ENCODE data around the gene GLCCI1. TPM values are rescaled to one million over a fixed set of nuclear protein-coding genes. Genes with fewer than 3 reads are reported as not detected.

Gene GLCCI1
- total and polyA plus RNA-seq, 2 donors: 20.4 to 29.0 TPM

GRCh38 chr7:7967886-7968543, 581 bp upstream of the GLCCI1 start:
- H3K27ac ChIP-seq (ENCODE audit: low read depth in 1 of 2, low read length in 1 of 2): peak overlapping the region; percentile 98 to 99
- H3K9me3 ChIP-seq (ENCODE audit: control insufficient read depth in 2 of 2, insufficient read depth in 1 of 2, low read length in 1 of 2): no peaks in the 10 kb centered on the region
- no peak for DNase-seq (ENCODE audit: low read depth in 6 of 9, low spot score in 9 of 9)
- H3K27me3 ChIP-seq (ENCODE audit: control insufficient read depth in 2 of 2, insufficient read depth in 1 of 2, low read length in 1 of 2): no peaks in the 10 kb centered on the region
- peak overlapping the region; percentile 68 to 82 for H3K4me3 ChIP-seq (ENCODE audit: low read length in 2 of 2)
- WGBS: 5% methylated on average over 14 of the region's 14 CpGs
- H3K4me1 ChIP-seq (ENCODE audit: control insufficient read depth in 2 of 2, insufficient read depth in 2 of 2, low read length in 2 of 2): peaks cover 24 to 33% of the 10 kb centered on the region in 2 donors
- no peaks in the 10 kb centered on the region for H3K36me3 ChIP-seq (ENCODE audit: control insufficient read depth in 2 of 2, insufficient read depth in 2 of 2, low read length in 1 of 2)

- DNase-seq (ENCODE audit: low read depth in 6 of 9, low spot score in 9 of 9): peak in 6 of 9 donors; percentile 49 to 84 (median 60)
- H3K4me1 ChIP-seq (ENCODE audit: control insufficient read depth in 2 of 2, insufficient read depth in 2 of 2, low read length in 2 of 2): peaks cover 25 to 31% of the 10 kb centered on the region in 2 donors
Observed at GRCh38 chr7:7969306-7970236, 975 bp downstream of the GLCCI1 start.

GRCh38 chr7:7970237-7970530, 1.6 kb downstream of the GLCCI1 start:
- Histone ChIP-seq H3K27ac (ENCODE audit: low read depth in 1 of 2, low read length in 1 of 2) (peak overlapping the region; percentile 94 to 97), H3K9me3 (ENCODE audit: control insufficient read depth in 2 of 2, insufficient read depth in 1 of 2, low read length in 1 of 2) (no peaks in the 10 kb centered on the region), H3K4me1 (ENCODE audit: control insufficient read depth in 2 of 2, insufficient read depth in 2 of 2, low read length in 2 of 2) (peaks cover 22 to 28% of the 10 kb centered on the region in 2 donors), H3K4me3 (ENCODE audit: low read length in 2 of 2) (peak overlapping the region; percentile 68 to 82), H3K27me3 (ENCODE audit: control insufficient read depth in 2 of 2, insufficient read depth in 1 of 2, low read length in 1 of 2) (no peaks in the 10 kb centered on the region), H3K36me3 (ENCODE audit: control insufficient read depth in 2 of 2, insufficient read depth in 2 of 2, low read length in 1 of 2) (no peaks in the 10 kb centered on the region)
- DNase-seq (ENCODE audit: low read depth in 6 of 9, low spot score in 9 of 9): peak in 1 of 9 donors; percentile 43
- WGBS: under 1% methylated on average over 6 of the region's 6 CpGs

More at GRCh38 chr7:7969306-7970236, 975 bp downstream of the GLCCI1 start:
- no peaks in the 10 kb centered on the region for H3K36me3 ChIP-seq (ENCODE audit: control insufficient read depth in 2 of 2, insufficient read depth in 2 of 2, low read length in 1 of 2)
- no peaks in the 10 kb centered on the region for H3K9me3 ChIP-seq (ENCODE audit: control insufficient read depth in 2 of 2, insufficient read depth in 1 of 2, low read length in 1 of 2)
- under 1% methylated on average over 98 of the region's 98 CpGs for WGBS
- H3K27me3 ChIP-seq (ENCODE audit: control insufficient read depth in 2 of 2, insufficient read depth in 1 of 2, low read length in 1 of 2): no peaks in the 10 kb centered on the region
- peak overlapping the region; percentile 97 to 99 for H3K27ac ChIP-seq (ENCODE audit: low read depth in 1 of 2, low read length in 1 of 2)
- H3K4me3 ChIP-seq (ENCODE audit: low read length in 2 of 2): peak overlapping the region; percentile 68 to 82

GRCh38 chr7:7970531-7971307, 2.1 kb downstream of the GLCCI1 start:
- Histone ChIP-seq H3K4me1 (ENCODE audit: control insufficient read depth in 2 of 2, insufficient read depth in 2 of 2, low read length in 2 of 2) (peaks cover 16 to 22% of the 10 kb centered on the region in 2 donors), H3K27ac (ENCODE audit: low read depth in 1 of 2, low read length in 1 of 2) (peak overlapping the region; percentile 68 to 94), H3K9me3 (ENCODE audit: control insufficient read depth in 2 of 2, insufficient read depth in 1 of 2, low read length in 1 of 2) (no peaks in the 10 kb centered on the region), H3K36me3 (ENCODE audit: control insufficient read depth in 2 of 2, insufficient read depth in 2 of 2, low read length in 1 of 2) (no peaks in the 10 kb centered on the region), H3K4me3 (ENCODE audit: low read length in 2 of 2) (peak overlapping the region; percentile 68 to 82), H3K27me3 (ENCODE audit: control insufficient read depth in 2 of 2, insufficient read depth in 1 of 2, low read length in 1 of 2) (no peaks in the 10 kb centered on the region)
- DNase-seq (ENCODE audit: low read depth in 6 of 9, low spot score in 9 of 9): peak in 2 of 9 donors; percentile 22 to 49
- WGBS: 32% methylated on average over 7 of the region's 7 CpGs

GRCh38 chr7:7971308-7972040, 2.9 kb downstream of the GLCCI1 start:
- Histone ChIP-seq H3K27ac (ENCODE audit: low read depth in 1 of 2, low read length in 1 of 2) (peak overlapping the region; percentile 46 to 94), H3K4me1 (ENCODE audit: control insufficient read depth in 2 of 2, insufficient read depth in 2 of 2, low read length in 2 of 2) (peaks cover 15 to 25% of the 10 kb centered on the region in 2 donors), H3K27me3 (ENCODE audit: control insufficient read depth in 2 of 2, insufficient read depth in 1 of 2, low read length in 1 of 2) (no peaks in the 10 kb centered on the region), H3K4me3 (ENCODE audit: low read length in 2 of 2) (peak overlapping the region; percentile 68 to 82), H3K36me3 (ENCODE audit: control insufficient read depth in 2 of 2, insufficient read depth in 2 of 2, low read length in 1 of 2) (no peaks in the 10 kb centered on the region), H3K9me3 (ENCODE audit: control insufficient read depth in 2 of 2, insufficient read depth in 1 of 2, low read length in 1 of 2) (no peaks in the 10 kb centered on the region)
- 93% methylated on average over 9 of the region's 9 CpGs for WGBS
- peak in 1 of 9 donors; percentile 39 for DNase-seq (ENCODE audit: low read depth in 6 of 9, low spot score in 9 of 9)

GRCh38 chr7:7972128-7972527, 3.5 kb downstream of the GLCCI1 start:
- peak in 2 of 9 donors; percentile 28 to 59 for DNase-seq (ENCODE audit: low read depth in 6 of 9, low spot score in 9 of 9)
- 75% methylated on average over 6 of the region's 6 CpGs for WGBS
- peak overlapping the region; percentile 68 to 82 for H3K4me3 ChIP-seq (ENCODE audit: low read length in 2 of 2)

GRCh38 chr7:7972922-7973594, 4.5 kb downstream of the GLCCI1 start:
- H3K36me3 ChIP-seq (ENCODE audit: control insufficient read depth in 2 of 2, insufficient read depth in 2 of 2, low read length in 1 of 2): no peaks in the 10 kb centered on the region
- peak overlapping the region in 1 of 2 donors; percentile 29 for H3K4me3 ChIP-seq (ENCODE audit: low read length in 2 of 2)
- no peak for DNase-seq (ENCODE audit: low read depth in 6 of 9, low spot score in 9 of 9)
- 82% methylated on average over 2 of the region's 2 CpGs for WGBS
- no peak overlapping the region for H3K27ac ChIP-seq (ENCODE audit: low read depth in 1 of 2, low read length in 1 of 2)
- no peaks in the 10 kb centered on the region for H3K9me3 ChIP-seq (ENCODE audit: control insufficient read depth in 2 of 2, insufficient read depth in 1 of 2, low read length in 1 of 2)
- no peaks in the 10 kb centered on the region for H3K27me3 ChIP-seq (ENCODE audit: control insufficient read depth in 2 of 2, insufficient read depth in 1 of 2, low read length in 1 of 2)
- peaks cover 8 to 25% of the 10 kb centered on the region in 2 donors for H3K4me1 ChIP-seq (ENCODE audit: control insufficient read depth in 2 of 2, insufficient read depth in 2 of 2, low read length in 2 of 2)

More at GRCh38 chr7:7972128-7972527, 3.5 kb downstream of the GLCCI1 start:
- Histone ChIP-seq H3K27me3 (ENCODE audit: control insufficient read depth in 2 of 2, insufficient read depth in 1 of 2, low read length in 1 of 2) (no peaks in the 10 kb centered on the region), H3K9me3 (ENCODE audit: control insufficient read depth in 2 of 2, insufficient read depth in 1 of 2, low read length in 1 of 2) (no peaks in the 10 kb centered on the region), H3K27ac (ENCODE audit: low read depth in 1 of 2, low read length in 1 of 2) (peak overlapping the region in 1 of 2 donors; percentile 94), H3K4me1 (ENCODE audit: control insufficient read depth in 2 of 2, insufficient read depth in 2 of 2, low read length in 2 of 2) (peaks cover 11 to 28% of the 10 kb centered on the region in 2 donors), H3K36me3 (ENCODE audit: control insufficient read depth in 2 of 2, insufficient read depth in 2 of 2, low read length in 1 of 2) (no peaks in the 10 kb centered on the region)

- DNase-seq (ENCODE audit: low read depth in 6 of 9, low spot score in 9 of 9): no peak
- WGBS: 76% methylated on average over 3 of the region's 3 CpGs
- no peaks in the 10 kb centered on the region for H3K27me3 ChIP-seq (ENCODE audit: control insufficient read depth in 2 of 2, insufficient read depth in 1 of 2, low read length in 1 of 2)
- H3K4me3 ChIP-seq (ENCODE audit: low read length in 2 of 2): no peak overlapping the region
- H3K36me3 ChIP-seq (ENCODE audit: control insufficient read depth in 2 of 2, insufficient read depth in 2 of 2, low read length in 1 of 2): no peaks in the 10 kb centered on the region
- H3K9me3 ChIP-seq (ENCODE audit: control insufficient read depth in 2 of 2, insufficient read depth in 1 of 2, low read length in 1 of 2): no peaks in the 10 kb centered on the region
- H3K4me1 ChIP-seq (ENCODE audit: control insufficient read depth in 2 of 2, insufficient read depth in 2 of 2, low read length in 2 of 2): peaks cover 8 to 17% of the 10 kb centered on the region in 2 donors
- no peak overlapping the region for H3K27ac ChIP-seq (ENCODE audit: low read depth in 1 of 2, low read length in 1 of 2)
Observed at GRCh38 chr7:7976677-7977076, 8.1 kb downstream of the GLCCI1 start.

Measured in thymus (tissue), 11 donors.